ENCODE results near the gene RAD50.

- TF ChIP-seq EZH2 (IDR thresholded peaks at IDR 0.05; ENCODE audit: borderline replicate concordance, low read length) (no peak), CTCF (conservative IDR thresholded peaks at IDR 0.05 in 1 of 2, IDR thresholded peaks at IDR 0.05 in 1 of 2; ENCODE audit: extremely low read depth in 1 of 2, insufficient read depth in 1 of 2, low read depth in 1 of 2, low read length in 2 of 2) (no peak)
Measured at GRCh38 chr5:132547269-132547668, 9.5 kb upstream of the RAD50 start.

Measured in mammary epithelial cell (primary cell).